ENCODE measurements around the gene NIPAL4.
"Not testable (repeated sequence)": the region's sequence is repeated elsewhere in the genome, so short reads cannot be mapped to it uniquely, and the experiment has no call there.

Gene NIPAL4
- 0 to 0.46 (median 0.25) reads per million in 4 donors for total RNA-seq

DNA sequence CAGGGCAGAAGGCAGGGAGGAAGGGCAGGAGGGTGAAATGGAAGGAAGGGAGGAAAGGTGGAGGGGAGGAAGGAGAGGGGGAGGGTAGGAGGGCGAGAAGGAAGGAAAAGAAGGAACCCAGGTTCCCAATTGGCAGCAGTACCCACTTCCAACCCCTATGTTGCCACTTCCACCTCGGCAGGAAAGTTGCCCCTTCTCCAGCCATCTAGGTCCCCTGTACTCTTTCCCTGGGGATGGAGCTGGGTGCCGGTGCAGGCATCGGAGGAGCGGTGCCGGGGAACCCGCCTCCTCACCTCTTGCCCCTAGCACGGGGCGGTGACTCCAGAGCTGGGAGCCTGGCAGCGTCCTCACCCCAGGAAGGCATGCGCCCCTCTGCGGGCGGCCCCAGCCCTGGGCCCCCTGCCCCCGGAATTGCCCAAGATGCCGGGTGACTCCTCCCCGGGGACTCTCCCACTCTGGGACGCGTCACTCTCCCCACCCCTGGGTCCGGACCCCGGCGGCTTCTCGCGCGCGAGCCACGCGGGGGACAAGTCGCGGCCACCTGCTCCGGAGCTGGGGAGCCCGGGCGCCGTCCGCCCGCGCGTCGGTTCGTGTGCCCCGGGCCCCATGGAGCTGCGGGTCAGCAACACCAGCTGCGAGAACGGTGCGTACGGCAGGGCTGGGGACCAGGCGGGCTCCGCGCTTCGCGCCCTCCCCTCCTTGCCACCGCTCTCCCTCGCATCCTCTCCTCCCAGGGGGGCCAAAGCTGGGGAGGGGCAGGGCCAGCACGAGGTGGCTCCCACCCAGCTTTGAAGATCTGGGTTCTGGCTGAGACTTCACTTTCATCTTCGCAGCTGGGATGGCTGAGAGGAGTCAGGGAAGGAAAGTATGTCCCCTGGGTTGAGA lies at the start of gene NIPAL4:
TSS of gene NIPAL4 (plus strand) at position 499 of the 885 bp plus-strand sequence. CDS start at position 607, 108 bp downstream.
- DNase-seq, result peak in 4 of 5 donors; percentile 5 to 21 (median 8)

GRCh38 chr5:157415838-157416237 lies 44.2 kb upstream of the NIPAL4 start:
- no peak for DNase-seq

GRCh38 chr5:157419521-157419920 lies 40.5 kb upstream of the NIPAL4 start:
- not testable (repeated sequence) for DNase-seq

- DNase-seq, result not testable (repeated sequence)
Measured at GRCh38 chr5:157429920-157430319, 30.1 kb upstream of the NIPAL4 start.

DNA sequence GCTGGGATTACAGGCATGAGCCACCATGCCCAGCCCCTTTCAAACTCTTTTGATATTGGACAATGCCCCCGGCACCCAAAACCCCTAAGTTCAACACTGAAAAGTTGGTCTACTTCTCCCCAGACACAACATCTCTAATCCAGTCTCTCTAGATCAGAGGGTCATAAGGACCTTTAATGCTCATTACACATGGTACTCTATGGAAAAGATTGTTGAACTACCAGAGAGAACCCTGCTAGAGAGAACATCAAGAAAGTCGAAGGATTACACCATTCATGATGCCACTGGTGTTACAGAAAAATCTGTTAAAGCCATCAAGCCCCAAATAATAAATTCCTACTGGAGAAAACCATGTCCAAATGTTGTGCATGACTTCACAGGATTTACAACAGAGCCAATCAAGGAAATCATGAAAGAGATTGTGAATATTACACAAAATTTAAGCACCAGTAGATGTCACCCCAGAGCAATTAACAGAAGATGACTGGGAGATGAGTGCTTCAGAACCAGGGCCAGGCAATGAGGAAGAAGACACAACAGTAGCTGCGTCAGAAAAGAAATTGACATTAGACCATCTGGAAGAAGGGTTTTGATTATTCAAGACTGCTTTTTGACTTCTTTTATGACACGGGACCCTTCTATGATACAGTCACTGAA lies 28.3 kb upstream of the NIPAL4 start:
- peak in 2 of 5 donors; percentile 16 to 68 for DNase-seq

DNA sequence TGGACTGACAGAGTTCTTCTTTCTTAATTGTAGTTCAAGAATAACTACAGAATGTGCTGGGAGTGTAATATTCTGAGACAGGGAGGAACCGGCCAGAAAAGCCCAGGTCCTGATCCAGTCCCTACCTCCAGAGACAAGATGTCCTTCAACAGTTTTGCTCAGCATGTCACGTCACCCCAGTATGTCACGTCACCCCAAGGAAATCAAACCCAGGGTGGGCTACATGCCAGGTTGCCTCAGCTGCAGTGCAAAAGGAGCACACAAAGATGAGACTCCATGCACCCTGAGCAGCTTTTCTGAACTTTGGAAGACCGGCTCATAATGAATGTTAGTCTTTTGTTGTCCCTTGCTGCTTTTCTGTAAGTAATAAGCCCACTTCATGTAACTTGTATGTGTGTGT lies 25.9 kb upstream of the NIPAL4 start:
- DNase-seq, result no peak

GRCh38 chr5:157443041-157443549 lies 16.9 kb upstream of the NIPAL4 start:
- DNase-seq, result no peak

DNA sequence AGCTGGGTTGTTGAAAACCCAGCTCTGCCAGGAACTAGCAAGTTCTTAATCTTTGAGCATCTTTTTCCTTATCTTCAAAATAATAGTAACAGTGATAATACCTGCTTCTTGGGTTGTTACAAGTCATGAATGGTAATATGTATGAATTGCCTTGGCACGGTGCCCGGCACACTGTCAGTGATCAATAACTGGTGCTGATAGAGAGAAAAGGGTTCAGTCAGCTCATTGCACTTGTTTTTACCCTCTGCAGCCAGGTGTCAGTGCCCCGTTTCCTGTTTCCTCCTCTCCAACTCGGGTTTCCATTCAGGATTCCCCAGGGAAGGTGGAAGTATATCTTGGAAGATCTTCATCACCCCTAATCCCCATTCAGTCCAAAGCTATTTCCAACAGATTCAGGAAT lies 15.8 kb upstream of the NIPAL4 start:
- DNase-seq, result no peak

GRCh38 chr5:157445745-157446411 lies 14.1 kb upstream of the NIPAL4 start:
- no peak for DNase-seq

- no peak for DNase-seq
Measured at GRCh38 chr5:157446412-157446935, 13.5 kb upstream of the NIPAL4 start.

- no peak for DNase-seq
Measured at GRCh38 chr5:157447201-157447637, 12.8 kb upstream of the NIPAL4 start.

DNA sequence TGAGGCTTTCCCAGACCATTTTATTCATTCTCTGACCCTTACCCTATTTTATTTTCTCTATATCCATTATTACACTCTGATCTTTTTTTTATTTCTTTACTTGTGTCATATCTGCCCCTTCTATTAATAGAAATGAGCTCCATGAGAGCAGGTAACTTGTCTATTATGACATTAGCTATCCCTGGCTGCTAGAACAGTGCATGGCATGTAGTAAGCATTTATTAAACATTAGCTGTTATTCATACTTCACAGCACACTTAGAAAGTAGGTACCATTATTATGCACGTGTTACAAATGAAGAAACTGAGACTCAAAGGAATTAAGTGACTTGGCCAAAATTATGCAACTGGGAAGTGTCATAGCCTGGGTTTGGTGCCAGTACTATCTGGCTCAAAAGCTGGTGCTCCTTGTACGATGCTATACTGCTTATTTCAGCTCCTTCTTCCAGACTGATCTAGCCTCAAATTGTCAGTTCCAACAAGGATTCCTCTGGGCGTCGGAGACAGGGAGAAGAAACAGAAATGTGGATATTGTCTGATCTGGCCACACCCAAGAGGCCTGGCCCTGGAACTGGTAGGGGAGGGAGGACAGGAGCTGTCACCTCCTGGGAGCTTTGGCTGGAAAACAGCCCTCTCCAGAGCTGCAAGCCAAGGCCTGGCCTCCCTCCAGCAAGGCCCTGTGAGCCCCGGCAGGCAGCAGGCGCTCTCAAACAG lies 10.8 kb upstream of the NIPAL4 start:
- DNase-seq, result no peak

GRCh38 chr5:157450024-157450423 lies 10.0 kb upstream of the NIPAL4 start:
- no peak for DNase-seq

DNA sequence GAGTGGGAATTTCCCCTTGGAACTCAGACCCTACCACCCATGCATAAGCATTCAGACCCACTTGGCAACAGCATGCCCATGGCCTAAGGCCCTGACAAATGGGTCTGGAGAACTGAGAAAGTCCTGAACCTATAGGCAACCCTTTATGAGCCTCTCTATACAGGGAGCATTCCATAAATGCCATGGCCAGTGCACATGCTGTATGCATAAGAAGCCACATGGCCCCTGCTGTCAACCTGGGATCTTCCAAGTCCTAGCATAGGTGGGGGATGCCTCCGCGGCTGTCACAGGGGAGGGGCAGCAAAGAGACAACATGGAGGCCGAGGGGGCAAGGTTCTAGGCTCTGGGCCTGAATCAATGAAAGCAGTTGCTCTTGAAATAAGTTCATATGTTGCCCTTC lies 8.2 kb upstream of the NIPAL4 start:
- DNase-seq, result no peak

DNA sequence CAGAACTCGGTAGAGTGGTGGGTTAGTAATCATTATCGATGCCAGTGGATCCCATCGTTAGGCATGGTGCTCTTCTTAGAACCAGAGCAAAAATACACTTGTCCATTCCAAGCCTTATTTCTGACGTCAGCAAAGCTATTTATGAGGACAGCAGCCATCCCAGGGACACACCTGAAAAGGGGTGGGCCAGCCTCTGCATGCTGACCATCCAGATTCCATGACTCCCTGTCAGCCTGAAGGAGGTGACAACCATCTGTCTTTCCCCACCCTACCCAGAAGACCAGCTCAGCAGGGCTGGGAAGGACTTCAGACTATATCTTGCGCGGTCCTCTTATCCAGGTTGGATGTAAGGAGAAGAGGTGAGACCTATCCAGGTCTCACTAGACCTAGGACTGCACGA lies 5.7 kb upstream of the NIPAL4 start:
- no peak for DNase-seq

DNA sequence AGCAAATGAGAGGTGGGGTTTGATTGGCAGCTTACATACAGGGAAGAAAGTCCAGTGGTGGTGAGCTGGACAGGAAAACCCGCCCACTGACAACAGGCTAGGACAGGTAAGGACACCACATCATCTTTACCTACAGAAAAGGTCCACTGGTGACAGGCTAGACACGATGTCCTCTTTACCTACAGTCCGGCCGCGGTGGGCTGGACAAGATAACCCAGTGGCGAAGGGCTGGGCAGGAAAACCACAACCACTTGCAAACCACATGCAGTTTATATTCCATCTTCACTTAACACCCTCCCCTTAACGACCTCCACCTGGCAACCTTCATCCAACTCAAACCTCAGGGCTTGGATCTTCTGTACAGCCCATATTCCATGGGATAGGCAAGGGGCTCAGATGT lies 5.0 kb upstream of the NIPAL4 start:
- no peak for DNase-seq

DNA sequence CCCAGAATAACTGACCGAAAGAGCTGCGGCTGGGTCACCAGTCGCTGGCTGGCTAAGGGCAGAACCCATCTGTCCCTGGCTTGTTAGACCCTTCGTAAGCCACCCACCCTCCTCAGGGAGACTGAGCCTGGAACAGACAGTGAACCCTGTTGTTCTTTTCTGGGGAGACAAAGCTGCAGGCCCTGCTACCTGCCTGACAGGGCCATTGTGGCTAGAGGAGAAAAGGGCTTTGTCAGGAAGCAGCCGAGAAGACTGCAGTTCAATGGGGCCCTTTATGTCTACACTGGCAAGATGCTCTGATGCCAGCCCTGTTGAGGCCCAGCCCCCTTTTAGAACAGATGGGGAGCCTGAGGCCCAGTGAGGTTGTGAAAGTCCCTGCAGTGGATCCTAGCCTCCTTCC lies 3.7 kb upstream of the NIPAL4 start:
- no peak for DNase-seq

GRCh38 chr5:157457391-157457790 lies 2.6 kb upstream of the NIPAL4 start:
- DNase-seq, result no peak

DNA sequence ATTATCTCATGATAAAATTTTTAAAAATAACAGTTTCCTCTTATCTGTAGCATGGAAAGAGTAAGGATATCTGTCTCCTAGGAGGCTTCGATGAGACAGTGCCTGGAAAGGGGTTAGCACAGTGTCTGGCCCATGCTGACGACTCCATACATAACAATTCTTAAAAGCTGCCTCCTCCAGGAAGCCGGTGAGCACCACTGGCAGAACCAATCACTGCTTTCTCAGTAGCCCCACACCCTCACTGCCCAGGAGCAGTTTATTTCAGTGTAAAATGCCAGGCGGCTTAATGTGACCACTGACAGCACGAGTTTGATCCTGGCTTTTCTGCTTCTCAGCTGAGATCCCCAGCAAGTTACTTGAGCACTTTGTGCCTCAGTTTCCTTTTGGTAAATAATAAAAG lies 1.2 kb upstream of the NIPAL4 start:
- no peak for DNase-seq

- DNase-seq, result no peak
Measured at GRCh38 chr5:157460921-157461792, 1.1 kb downstream of the NIPAL4 start.

DNA sequence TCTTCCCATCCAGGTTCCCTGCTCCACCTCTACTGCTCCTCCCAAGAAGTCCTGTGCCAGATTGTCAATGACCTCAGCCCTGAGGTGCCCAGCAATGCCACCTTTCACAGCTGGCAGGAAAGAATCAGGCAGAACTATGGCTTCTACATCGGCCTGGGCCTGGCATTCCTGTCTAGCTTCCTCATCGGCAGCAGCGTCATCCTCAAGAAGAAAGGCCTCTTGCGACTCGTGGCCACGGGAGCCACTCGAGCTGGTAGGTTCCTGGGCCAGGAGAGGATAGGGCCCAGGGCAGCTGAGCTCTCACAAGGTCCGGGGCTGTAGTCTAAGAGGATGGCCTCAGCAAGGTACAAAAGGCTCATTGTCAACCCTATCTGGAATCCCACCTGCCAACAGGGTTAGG lies 3.1 kb downstream of the NIPAL4 start:
- DNase-seq, result no peak

Data from T-helper 1 cell (primary cell).